ENCODE data around the gene DENND1A. TPM values are rescaled to one million over a fixed set of nuclear protein-coding genes. Genes with fewer than 3 reads are reported as not detected.

Gene DENND1A
- total and polyA plus RNA-seq, 2 experiments from 2014 or later = 13.1 to 28.7 TPM

- Histone ChIP-seq H3F3A (replicated peaks; ENCODE audit: low read depth) (no peaks in the 10 kb centered on the region), H3K36me3 (ENCODE audit: insufficient read depth) (no peaks in the 10 kb centered on the region), H3K27ac (ENCODE audit: low read depth) (no peak overlapping the region), H3K4me3 (no peak overlapping the region), H3K4me1 (ENCODE audit: insufficient read depth) (peaks cover 12% of the 10 kb centered on the region; the same call in 1 of the 2 replicates), H3K27me3 (ENCODE audit: insufficient read depth) (no peaks in the 10 kb centered on the region), H4K20me1 (replicated peaks; ENCODE audit: insufficient read depth) (no peaks in the 10 kb centered on the region; the same call in 1 of the 2 replicates), H3K9me2 (ENCODE audit: insufficient read depth) (no peaks in the 10 kb centered on the region), H3K4me2 (no peak overlapping the region), H3K79me2 (replicated peaks; ENCODE audit: insufficient read depth) (no peaks in the 10 kb centered on the region), H2AFZ (no peak overlapping the region)
- no peaks in the 10 kb centered on the region for H3K9me3 Mint-ChIP-seq
- ATAC-seq (no peak), DNase-seq (ENCODE audit: low spot score) (no peak)
- H3K27ac Mint-ChIP-seq = no peak overlapping the region
- peaks cover 16% of the 10 kb centered on the region; the same call in 2 of the 3 replicates for H3K4me1 Mint-ChIP-seq
- H3K36me3 Mint-ChIP-seq (ENCODE audit: low read depth) = no peaks in the 10 kb centered on the region
- TF ChIP-seq, protein P1, sequence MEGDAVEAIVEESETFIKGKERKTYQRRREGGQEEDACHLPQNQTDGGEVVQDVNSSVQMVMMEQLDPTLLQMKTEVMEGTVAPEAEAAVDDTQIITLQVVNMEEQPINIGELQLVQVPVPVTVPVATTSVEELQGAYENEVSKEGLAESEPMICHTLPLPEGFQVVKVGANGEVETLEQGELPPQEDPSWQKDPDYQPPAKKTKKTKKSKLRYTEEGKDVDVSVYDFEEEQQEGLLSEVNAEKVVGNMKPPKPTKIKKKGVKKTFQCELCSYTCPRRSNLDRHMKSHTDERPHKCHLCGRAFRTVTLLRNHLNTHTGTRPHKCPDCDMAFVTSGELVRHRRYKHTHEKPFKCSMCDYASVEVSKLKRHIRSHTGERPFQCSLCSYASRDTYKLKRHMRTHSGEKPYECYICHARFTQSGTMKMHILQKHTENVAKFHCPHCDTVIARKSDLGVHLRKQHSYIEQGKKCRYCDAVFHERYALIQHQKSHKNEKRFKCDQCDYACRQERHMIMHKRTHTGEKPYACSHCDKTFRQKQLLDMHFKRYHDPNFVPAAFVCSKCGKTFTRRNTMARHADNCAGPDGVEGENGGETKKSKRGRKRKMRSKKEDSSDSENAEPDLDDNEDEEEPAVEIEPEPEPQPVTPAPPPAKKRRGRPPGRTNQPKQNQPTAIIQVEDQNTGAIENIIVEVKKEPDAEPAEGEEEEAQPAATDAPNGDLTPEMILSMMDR (conservative IDR thresholded peaks at IDR 0.05; ENCODE audit: low read depth in 2 of 2) = no peak
- TF ChIP-seq EZH2phosphoT487 (IDR thresholded peaks at IDR 0.05; ENCODE audit: unreplicated experiment) = no peak
- TF ChIP-seq ETS1 (IDR thresholded peaks at IDR 0.05) = no peak
- TF ChIP-seq STAT1 (IDR thresholded peaks at IDR 0.05; ENCODE audit: unreplicated experiment) = no peak
- TF ChIP-seq REST (IDR thresholded peaks at IDR 0.05; ENCODE audit: unreplicated experiment) = no peak
- no peak for TF ChIP-seq NANOG (IDR thresholded peaks at IDR 0.05; ENCODE audit: borderline replicate concordance)
- TF ChIP-seq POLR2AphosphoS5 (IDR thresholded peaks at IDR 0.05; ENCODE audit: low read depth) = no peak
- TF ChIP-seq EZH2 (IDR thresholded peaks at IDR 0.05; ENCODE audit: low read depth, unreplicated experiment) = no peak
- no peak for TF ChIP-seq ZNF331 (CRISPR knock-in tag; IDR thresholded peaks at IDR 0.05; ENCODE audit: low read depth)
- TF ChIP-seq, protein P2, sequence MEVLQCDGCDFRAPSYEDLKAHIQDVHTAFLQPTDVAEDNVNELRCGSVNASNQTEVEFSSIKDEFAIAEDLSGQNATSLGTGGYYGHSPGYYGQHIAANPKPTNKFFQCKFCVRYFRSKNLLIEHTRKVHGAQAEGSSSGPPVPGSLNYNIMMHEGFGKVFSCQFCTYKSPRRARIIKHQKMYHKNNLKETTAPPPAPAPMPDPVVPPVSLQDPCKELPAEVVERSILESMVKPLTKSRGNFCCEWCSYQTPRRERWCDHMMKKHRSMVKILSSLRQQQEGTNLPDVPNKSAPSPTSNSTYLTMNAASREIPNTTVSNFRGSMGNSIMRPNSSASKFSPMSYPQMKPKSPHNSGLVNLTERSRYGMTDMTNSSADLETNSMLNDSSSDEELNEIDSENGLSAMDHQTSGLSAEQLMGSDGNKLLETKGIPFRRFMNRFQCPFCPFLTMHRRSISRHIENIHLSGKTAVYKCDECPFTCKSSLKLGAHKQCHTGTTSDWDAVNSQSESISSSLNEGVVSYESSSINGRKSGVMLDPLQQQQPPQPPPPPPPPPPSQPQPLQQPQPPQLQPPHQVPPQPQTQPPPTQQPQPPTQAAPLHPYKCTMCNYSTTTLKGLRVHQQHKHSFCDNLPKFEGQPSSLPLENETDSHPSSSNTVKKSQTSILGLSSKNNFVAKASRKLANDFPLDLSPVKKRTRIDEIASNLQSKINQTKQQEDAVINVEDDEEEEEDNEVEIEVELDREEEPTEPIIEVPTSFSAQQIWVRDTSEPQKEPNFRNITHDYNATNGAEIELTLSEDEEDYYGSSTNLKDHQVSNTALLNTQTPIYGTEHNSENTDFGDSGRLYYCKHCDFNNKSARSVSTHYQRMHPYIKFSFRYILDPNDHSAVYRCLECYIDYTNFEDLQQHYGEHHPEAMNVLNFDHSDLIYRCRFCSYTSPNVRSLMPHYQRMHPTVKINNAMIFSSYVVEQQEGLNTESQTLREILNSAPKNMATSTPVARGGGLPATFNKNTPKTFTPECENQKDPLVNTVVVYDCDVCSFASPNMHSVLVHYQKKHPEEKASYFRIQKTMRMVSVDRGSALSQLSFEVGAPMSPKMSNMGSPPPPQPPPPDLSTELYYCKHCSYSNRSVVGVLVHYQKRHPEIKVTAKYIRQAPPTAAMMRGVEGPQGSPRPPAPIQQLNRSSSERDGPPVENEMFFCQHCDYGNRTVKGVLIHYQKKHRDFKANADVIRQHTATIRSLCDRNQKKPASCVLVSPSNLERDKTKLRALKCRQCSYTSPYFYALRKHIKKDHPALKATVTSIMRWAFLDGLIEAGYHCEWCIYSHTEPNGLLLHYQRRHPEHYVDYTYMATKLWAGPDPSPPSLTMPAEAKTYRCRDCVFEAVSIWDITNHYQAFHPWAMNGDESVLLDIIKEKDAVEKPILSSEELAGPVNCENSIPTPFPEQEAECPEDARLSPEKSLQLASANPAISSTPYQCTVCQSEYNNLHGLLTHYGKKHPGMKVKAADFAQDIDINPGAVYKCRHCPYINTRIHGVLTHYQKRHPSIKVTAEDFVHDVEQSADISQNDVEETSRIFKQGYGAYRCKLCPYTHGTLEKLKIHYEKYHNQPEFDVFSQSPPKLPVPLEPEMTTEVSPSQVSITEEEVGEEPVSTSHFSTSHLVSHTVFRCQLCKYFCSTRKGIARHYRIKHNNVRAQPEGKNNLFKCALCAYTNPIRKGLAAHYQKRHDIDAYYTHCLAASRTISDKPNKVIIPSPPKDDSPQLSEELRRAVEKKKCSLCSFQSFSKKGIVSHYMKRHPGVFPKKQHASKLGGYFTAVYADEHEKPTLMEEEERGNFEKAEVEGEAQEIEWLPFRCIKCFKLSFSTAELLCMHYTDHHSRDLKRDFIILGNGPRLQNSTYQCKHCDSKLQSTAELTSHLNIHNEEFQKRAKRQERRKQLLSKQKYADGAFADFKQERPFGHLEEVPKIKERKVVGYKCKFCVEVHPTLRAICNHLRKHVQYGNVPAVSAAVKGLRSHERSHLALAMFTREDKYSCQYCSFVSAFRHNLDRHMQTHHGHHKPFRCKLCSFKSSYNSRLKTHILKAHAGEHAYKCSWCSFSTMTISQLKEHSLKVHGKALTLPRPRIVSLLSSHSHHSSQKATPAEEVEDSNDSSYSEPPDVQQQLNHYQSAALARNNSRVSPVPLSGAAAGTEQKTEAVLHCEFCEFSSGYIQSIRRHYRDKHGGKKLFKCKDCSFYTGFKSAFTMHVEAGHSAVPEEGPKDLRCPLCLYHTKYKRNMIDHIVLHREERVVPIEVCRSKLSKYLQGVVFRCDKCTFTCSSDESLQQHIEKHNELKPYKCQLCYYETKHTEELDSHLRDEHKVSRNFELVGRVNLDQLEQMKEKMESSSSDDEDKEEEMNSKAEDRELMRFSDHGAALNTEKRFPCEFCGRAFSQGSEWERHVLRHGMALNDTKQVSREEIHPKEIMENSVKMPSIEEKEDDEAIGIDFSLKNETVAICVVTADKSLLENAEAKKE (CRISPR knock-in tag; IDR thresholded peaks at IDR 0.05) = no peak
- no peaks in the 10 kb centered on the region for H3K27me3 Mint-ChIP-seq (ENCODE audit: insufficient read depth, low read depth, poor library complexity)
- H3K4me3 Mint-ChIP-seq = no peak overlapping the region
These were observed 233.4 kb downstream of the DENND1A start for GRCh38 chr9:123696476-123696875.
